Panc1 (cell line): Measurements from ENCODE around the gene AKAP10. TPM values are rescaled to one million over a fixed set of nuclear protein-coding genes. Genes with fewer than 3 reads are reported as not detected.
"Not testable (repeated sequence)": the region's sequence is repeated elsewhere in the genome, so short reads cannot be mapped to it uniquely, and the experiment has no call there.

Experiments
- ATAC-seq: fragments of 200-7000 bp; cut with Tn5 transposase; 2 replicates; pipeline ENCODE4 v1.9.1; 2020; ENCODE audit warnings: mild to moderate bottlenecking, moderate library complexity
- BruUV-seq: library from RNA; stranded (reverse); fragments of 400-500 nt; replicated peaks from 2 replicates; lab custom pipeline; 2021; lab: Mats Ljungman, UMichigan
- CTCF ChIA-PET: fragments of 300-600 bp; sonication (Branson Sonifier 250); formaldehyde crosslinking; loops from one replicate; lab custom pipeline; 2022; ENCODE audit warnings: antibody characterized with exemption; lab: Charles Lee
- POLR2A ChIA-PET: fragments of 300-600 bp; sonication (Branson Sonifier 250); formaldehyde crosslinking; loops from one replicate; lab custom pipeline; 2022; ENCODE audit warnings: antibody characterized with exemption; lab: Charles Lee
- DNase-seq: peaks from one replicate; pipeline ENCODE4 v3.0.0-alpha.2; 2010; ENCODE audit warnings: low read depth, low spot score
- H3K27ac ChIP-seq: 2 replicates; pipeline ENCODE4 v1.5.1; 2011; ENCODE audit warnings: mild to moderate bottlenecking, low read length, inconsistent platforms
- H3K27me3 ChIP-seq: fragments of 200-500 bp; sonication (Bioruptor generic); 2 replicates; pipeline ENCODE4 v1.6.0; 2014; ENCODE audit warnings: low read length, inconsistent platforms; ENCODE audit not compliant: control insufficient read depth, insufficient read depth
- H3K36me3 ChIP-seq: fragments of 200-500 bp; sonication (Bioruptor generic); 2 replicates; pipeline ENCODE4 v1.5.1; 2014; ENCODE audit warnings: inconsistent platforms, mild to moderate bottlenecking, low read length, moderate library complexity; ENCODE audit not compliant: control insufficient read depth, insufficient read depth
- H3K4me1 ChIP-seq: 2 replicates; pipeline ENCODE4 v1.5.1; 2011; ENCODE audit warnings: inconsistent platforms, mild to moderate bottlenecking, low read length, moderate library complexity; ENCODE audit not compliant: control insufficient read depth, insufficient read depth
- H3K4me3 ChIP-seq, 2 experiments: 2 replicates each; pipeline ENCODE4 v1.5.1; 2011 to 2012; ENCODE audit warnings: low read depth in 2 of 2, low read length in 2 of 2, mild to moderate bottlenecking in 2 of 2, inconsistent platforms in 1 of 2, moderate library complexity in 1 of 2
- H3K9me3 ChIP-seq: fragments of 200-500 bp; sonication (Bioruptor generic); 2 replicates; pipeline ENCODE4 v1.5.1; 2014; ENCODE audit warnings: low read depth, mild to moderate bottlenecking, inconsistent platforms, low read length, moderate library complexity; ENCODE audit not compliant: control insufficient read depth, insufficient read depth
- POLR2AphosphoS5 ChIP-seq: IDR thresholded peaks from 2 replicates; pipeline ENCODE4 v1.6.1; 2012; ENCODE audit warnings: mild to moderate bottlenecking, low read depth, low read length, moderate library complexity
- SIN3A ChIP-seq: IDR thresholded peaks from 2 replicates; pipeline ENCODE4 v1.6.1; 2012; ENCODE audit warnings: low read depth, mild to moderate bottlenecking, low read length, moderate library complexity, borderline replicate concordance; ENCODE audit not compliant: insufficient read depth
- TCF7L2 ChIP-seq: IDR thresholded peaks from 2 replicates; pipeline ENCODE4 v1.6.1; 2011; ENCODE audit warnings: mild to moderate bottlenecking, low read depth, low read length, inconsistent platforms
- in situ Hi-C: cut with HindIII; loops from 2 replicates; pipeline ENCODE4 v1.10.0; 2016; ENCODE audit warnings: low sequenced_read_pairs, low pct_unique_long_range_greater_than_20kb
- intact Hi-C: fragments of 100-400 bp; cut with micrococcal nuclease; formaldehyde crosslinking; loops from one replicate; pipeline ENCODE4 v1.10.0; 2022; ENCODE audit not compliant: unreplicated experiment
- total RNA-seq: library from RNA; stranded (reverse); gene quantifications from one replicate; pipeline ENCODE4 v1.2.1, GENCODE V29; 2021; ENCODE audit not compliant: unreplicated experiment
- TF ChIP-seq, protein P1 (sequence below): fragments of 450-650 bp; IDR thresholded peaks from 2 replicates; pipeline ENCODE4 v1.5.1; 2017; ENCODE audit warnings: mild to moderate bottlenecking
- TF ChIP-seq, protein P2 (sequence below), 2 experiments: IDR thresholded peaks; 2 replicates each; pipeline ENCODE4 v1.6.1; 2011 to 2012; ENCODE audit warnings: low read depth in 2 of 2, control low read depth in 1 of 2, low read length in 1 of 2, mild to moderate bottlenecking in 1 of 2, moderate library complexity in 1 of 2; ENCODE audit not compliant: insufficient read depth in 1 of 2

The AKAP10 gene
- total RNA-seq, 1 experiment from 2014 or later: 24.6 TPM

DNA sequence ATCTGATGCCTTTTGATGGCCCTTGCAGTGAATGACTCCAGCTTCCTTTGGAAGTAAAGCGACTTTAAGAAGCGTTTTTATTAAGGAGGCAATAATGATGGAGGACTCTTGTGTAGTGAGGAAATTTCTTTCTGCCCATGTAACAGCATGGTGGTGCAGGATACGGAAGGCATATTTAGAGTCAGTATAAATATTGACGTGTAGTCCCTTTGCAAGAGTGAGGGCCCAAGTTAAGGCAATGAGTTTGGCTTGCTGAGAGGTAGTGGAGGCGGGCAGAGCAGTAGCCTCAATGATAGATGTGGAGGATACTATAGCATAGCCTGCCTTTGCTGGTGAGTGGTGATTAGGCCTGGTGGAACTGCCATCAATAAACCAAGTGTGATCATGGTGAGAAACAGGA lies 87.6 kb downstream of the AKAP10 start:
- H3K36me3 ChIP-seq, POLR2A ChIA-PET, H3K27ac ChIP-seq, H3K9me3 ChIP-seq, CTCF ChIA-PET, H3K4me3 ChIP-seq, H3K4me1 ChIP-seq, H3K27me3 ChIP-seq, intact Hi-C loops, BruUV-seq, DNase-seq, ATAC-seq, in situ Hi-C loops: not testable (repeated sequence)

DNA sequence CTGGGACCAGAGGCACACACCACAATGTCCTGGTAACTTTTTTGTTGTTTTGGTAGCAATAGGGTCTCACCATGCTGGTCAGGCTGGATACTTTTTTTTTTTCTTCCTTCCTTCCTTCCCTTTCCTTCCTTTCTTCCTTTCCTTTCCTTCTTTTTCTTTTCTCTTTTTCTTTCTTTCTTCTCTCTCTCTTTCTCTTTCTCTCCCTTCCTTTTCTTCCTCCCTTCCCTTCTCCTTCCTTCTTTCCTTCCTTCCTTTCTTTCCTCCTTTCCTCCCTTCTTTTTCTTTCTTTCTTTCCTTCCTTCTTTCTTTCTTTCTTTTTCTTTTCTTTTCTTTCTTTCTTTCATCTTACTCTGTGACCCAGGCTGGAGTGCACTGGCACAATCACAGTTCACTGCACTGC lies 91.5 kb downstream of the AKAP10 start:
- Histone ChIP-seq H3K4me3 (no peak overlapping the region), H3K27ac (no peak overlapping the region), H3K9me3 (no peaks in the 10 kb centered on the region), H3K4me1 (no peaks in the 10 kb centered on the region), H3K36me3 (no peaks in the 10 kb centered on the region), H3K27me3 (no peaks in the 10 kb centered on the region)
- no TSS peak for BruUV-seq
- no peak for DNase-seq
- CTCF ChIA-PET: no interaction called here
- in situ Hi-C loops (no loop called here), intact Hi-C loops (no loop called here)
- no peak for ATAC-seq
- TF ChIP-seq TCF7L2: no peak
- TF ChIP-seq SIN3A: no peak
- TF ChIP-seq, protein P1, sequence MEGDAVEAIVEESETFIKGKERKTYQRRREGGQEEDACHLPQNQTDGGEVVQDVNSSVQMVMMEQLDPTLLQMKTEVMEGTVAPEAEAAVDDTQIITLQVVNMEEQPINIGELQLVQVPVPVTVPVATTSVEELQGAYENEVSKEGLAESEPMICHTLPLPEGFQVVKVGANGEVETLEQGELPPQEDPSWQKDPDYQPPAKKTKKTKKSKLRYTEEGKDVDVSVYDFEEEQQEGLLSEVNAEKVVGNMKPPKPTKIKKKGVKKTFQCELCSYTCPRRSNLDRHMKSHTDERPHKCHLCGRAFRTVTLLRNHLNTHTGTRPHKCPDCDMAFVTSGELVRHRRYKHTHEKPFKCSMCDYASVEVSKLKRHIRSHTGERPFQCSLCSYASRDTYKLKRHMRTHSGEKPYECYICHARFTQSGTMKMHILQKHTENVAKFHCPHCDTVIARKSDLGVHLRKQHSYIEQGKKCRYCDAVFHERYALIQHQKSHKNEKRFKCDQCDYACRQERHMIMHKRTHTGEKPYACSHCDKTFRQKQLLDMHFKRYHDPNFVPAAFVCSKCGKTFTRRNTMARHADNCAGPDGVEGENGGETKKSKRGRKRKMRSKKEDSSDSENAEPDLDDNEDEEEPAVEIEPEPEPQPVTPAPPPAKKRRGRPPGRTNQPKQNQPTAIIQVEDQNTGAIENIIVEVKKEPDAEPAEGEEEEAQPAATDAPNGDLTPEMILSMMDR: no peak
- no peak for TF ChIP-seq POLR2AphosphoS5
- TF ChIP-seq, protein P2, sequence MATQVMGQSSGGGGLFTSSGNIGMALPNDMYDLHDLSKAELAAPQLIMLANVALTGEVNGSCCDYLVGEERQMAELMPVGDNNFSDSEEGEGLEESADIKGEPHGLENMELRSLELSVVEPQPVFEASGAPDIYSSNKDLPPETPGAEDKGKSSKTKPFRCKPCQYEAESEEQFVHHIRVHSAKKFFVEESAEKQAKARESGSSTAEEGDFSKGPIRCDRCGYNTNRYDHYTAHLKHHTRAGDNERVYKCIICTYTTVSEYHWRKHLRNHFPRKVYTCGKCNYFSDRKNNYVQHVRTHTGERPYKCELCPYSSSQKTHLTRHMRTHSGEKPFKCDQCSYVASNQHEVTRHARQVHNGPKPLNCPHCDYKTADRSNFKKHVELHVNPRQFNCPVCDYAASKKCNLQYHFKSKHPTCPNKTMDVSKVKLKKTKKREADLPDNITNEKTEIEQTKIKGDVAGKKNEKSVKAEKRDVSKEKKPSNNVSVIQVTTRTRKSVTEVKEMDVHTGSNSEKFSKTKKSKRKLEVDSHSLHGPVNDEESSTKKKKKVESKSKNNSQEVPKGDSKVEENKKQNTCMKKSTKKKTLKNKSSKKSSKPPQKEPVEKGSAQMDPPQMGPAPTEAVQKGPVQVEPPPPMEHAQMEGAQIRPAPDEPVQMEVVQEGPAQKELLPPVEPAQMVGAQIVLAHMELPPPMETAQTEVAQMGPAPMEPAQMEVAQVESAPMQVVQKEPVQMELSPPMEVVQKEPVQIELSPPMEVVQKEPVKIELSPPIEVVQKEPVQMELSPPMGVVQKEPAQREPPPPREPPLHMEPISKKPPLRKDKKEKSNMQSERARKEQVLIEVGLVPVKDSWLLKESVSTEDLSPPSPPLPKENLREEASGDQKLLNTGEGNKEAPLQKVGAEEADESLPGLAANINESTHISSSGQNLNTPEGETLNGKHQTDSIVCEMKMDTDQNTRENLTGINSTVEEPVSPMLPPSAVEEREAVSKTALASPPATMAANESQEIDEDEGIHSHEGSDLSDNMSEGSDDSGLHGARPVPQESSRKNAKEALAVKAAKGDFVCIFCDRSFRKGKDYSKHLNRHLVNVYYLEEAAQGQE (IDR thresholded peaks at IDR 0.05; ENCODE audit: insufficient read depth in 1 of 2, low read depth in 2 of 2, low read length in 1 of 2): no peak
- POLR2A ChIA-PET: no interaction called here

DNA sequence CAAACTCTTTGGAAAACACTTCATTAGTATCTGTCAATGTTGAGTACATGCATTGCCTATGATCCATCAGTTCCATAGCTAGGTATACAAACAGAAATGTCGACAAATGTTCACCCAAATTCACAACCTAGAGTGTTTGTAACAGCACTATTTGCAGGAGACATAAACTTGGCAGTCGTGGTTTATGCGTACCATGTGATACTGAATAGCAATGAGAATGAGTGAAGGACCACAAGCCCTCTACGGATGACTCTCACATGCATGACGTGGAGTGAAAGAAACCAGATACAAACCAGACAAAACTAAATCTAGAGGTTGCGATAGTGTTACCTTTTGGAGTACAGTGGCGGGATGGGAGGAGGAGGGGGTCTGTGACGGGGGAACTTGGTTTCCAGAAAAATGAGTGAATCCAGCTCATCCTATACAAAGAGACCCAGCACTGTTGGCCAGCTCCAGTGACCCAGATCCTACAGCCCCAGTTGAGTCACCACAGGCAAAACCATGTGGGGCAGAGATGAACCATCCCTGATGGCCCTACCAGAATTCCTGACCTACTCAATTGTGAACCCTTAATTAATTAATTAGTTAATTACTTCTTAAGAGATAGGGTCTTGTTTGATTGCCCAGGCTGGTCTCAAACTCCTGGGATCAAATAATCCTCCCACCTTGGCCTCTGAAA lies 94.0 kb downstream of the AKAP10 start:
- intact Hi-C loops (no loop called here), in situ Hi-C loops (no loop called here)
- Histone ChIP-seq H3K9me3 (no peaks in the 10 kb centered on the region), H3K4me3 (no peak overlapping the region), H3K27ac (no peak overlapping the region), H3K36me3 (no peaks in the 10 kb centered on the region), H3K4me1 (no peaks in the 10 kb centered on the region), H3K27me3 (no peaks in the 10 kb centered on the region)
- TF ChIP-seq, protein P1: no peak
- TF ChIP-seq, protein P2 (IDR thresholded peaks at IDR 0.05; ENCODE audit: insufficient read depth in 1 of 2, low read depth in 2 of 2, low read length in 1 of 2): no peak
- TF ChIP-seq SIN3A: no peak
- no peak for TF ChIP-seq POLR2AphosphoS5
- no peak for TF ChIP-seq TCF7L2
- DNase-seq (no peak), ATAC-seq (no peak)
- ChIA-PET POLR2A (no interaction called here), CTCF (no interaction called here)
- no TSS peak for BruUV-seq
